SH-SY5Y (cell line): ENCODE measurements around the gene DNAJB9.

ENCODE experiments used
- GATA2 ChIP-seq: IDR thresholded peaks from 2 replicates; pipeline ENCODE4 v1.6.1; 2011; ENCODE audit warnings: mild to moderate bottlenecking, low read depth, low read length
- GATA3 ChIP-seq: IDR thresholded peaks from 2 replicates; pipeline ENCODE4 v1.6.1; 2011; ENCODE audit warnings: low read depth, mild to moderate bottlenecking, low read length, moderate library complexity

DNA sequence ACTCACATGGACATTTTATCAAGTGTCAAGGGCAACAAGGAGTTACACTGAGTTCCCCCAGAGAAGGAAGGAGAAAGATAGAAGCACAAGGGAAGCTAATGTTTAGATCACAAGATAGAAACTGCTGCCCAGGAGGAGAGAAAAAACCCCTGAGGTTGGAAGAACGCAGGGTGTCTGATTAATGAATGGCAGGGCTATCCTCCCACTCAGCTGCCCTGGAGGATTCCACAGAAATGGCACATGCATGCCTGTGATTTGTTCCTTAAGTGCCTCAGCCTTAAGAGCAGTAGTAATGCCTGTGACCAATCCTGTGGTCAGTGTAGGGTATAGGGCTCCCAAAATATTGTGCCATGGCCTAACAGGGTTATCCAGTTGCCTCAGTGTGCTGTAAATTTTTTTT, 20.2 kb downstream of the DNAJB9 start:
- TF ChIP-seq GATA2: no peak
- no peak for TF ChIP-seq GATA3
